ENCODE results near the gene DSPP. TPM values are rescaled to one million over a fixed set of nuclear protein-coding genes. Genes with fewer than 3 reads are reported as not detected.

DSPP gene
- total and polyA plus RNA-seq, 2 of the 8 experiments (the other 6 are each of a cell fraction or from before 2014, with no cell fraction given) = not detected

DNA sequence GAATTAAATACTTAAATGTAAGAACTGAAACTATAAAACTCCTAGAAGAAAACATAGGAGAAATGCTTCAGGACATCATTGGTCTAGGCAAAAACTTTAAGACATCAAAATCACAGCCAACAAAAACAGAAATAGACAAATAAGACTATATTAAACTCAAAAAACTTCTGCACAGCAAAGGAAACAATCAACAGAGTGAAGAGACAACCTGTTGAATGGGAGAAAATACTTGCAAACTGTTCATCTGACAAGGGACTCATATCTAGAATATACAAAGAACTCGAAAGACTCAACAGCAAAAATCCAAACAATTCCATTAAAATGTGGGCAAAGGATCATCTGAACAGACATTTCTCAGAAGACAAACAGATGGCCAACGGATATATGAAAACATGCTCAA, 16.2 kb upstream of the DSPP start:
- CTCF ChIA-PET (ENCODE audit: partially characterized antibody) = interaction anchor here (1.3 kb wide), 1 partner anchor 257 kb away, joined by 3 read pairs; no protein-coding TSS in a partner anchor
- 91% methylated on average over 2 of the region's 2 CpGs; no CpG with 5 or more reads in 1 of the 2 experiments for whole genome bisulfite sequencing, 2 experiments (ENCODE audit: extremely low coverage in 1 of 2, insufficient coverage in 1 of 2, insufficient read length in 1 of 2, insufficient replicate concordance in 2 of 2, low coverage in 1 of 2, low lambda C conversion rate in 2 of 2, missing lambda C conversion rate in 1 of 2)
- no peak overlapping the region for H2BK15ac ChIP-seq (ENCODE audit: low read length)
- no peak overlapping the region for H3K9ac ChIP-seq (replicated peaks in 1 of 4; ENCODE audit: extremely low read depth in 1 of 4, low read depth in 3 of 4, low read length in 3 of 4)
- no peaks in the 10 kb centered on the region for H3K79me1 ChIP-seq (ENCODE audit: low read depth, low read length)
- H3K23ac ChIP-seq (ENCODE audit: insufficient read length) = no peak overlapping the region
- no peaks in the 10 kb centered on the region for H3K27me3 ChIP-seq (replicated peaks in 1 of 4; ENCODE audit: control insufficient read depth in 3 of 4, extremely low read depth in 1 of 4, insufficient read depth in 3 of 4, low read length in 3 of 4)
- no peak overlapping the region for H3K56ac ChIP-seq (replicated peaks; ENCODE audit: insufficient read length, low read depth, low read length)
- POLR2A ChIA-PET (ENCODE audit: partially characterized antibody) = no interaction called here
- no peak overlapping the region for H2BK120ac ChIP-seq (replicated peaks; ENCODE audit: low read depth, low read length)
- H2AK5ac ChIP-seq (ENCODE audit: low read depth, low read length) = no peak overlapping the region
- no peaks in the 10 kb centered on the region for H3K23me2 ChIP-seq (ENCODE audit: low read depth, low read length)
- FAIRE-seq (no peak), DNase-seq (ENCODE audit: low read depth in 1 of 2, low spot score in 2 of 2) (no peak)
- H3K14ac ChIP-seq (ENCODE audit: insufficient read length) = no peak overlapping the region
- H3K4me1 ChIP-seq (replicated peaks in 1 of 4; ENCODE audit: control insufficient read depth in 3 of 4, insufficient read depth in 4 of 4, low read length in 3 of 4) = no peaks in the 10 kb centered on the region
- H2BK20ac ChIP-seq (ENCODE audit: low read length) = no peak overlapping the region
- H2AFZ ChIP-seq (ENCODE audit: low read length) = no peak overlapping the region
- no peak overlapping the region for H3K4ac ChIP-seq (replicated peaks; ENCODE audit: insufficient read length, low read depth, low read length)
- H2BK5ac ChIP-seq (ENCODE audit: low read depth, low read length) = no peak overlapping the region
- no peak overlapping the region for H4K8ac ChIP-seq (ENCODE audit: extremely low read depth, insufficient read depth, low read length)
- no peak overlapping the region for H3K18ac ChIP-seq (ENCODE audit: extremely low read depth, low read length)
- H3K27ac ChIP-seq (ENCODE audit: low read depth, low read length) = no peak overlapping the region
- no peak overlapping the region for H2BK12ac ChIP-seq (ENCODE audit: low read depth, low read length)
- H3K79me2 ChIP-seq (ENCODE audit: control insufficient read depth in 1 of 2, insufficient read depth in 2 of 2, low read length in 2 of 2) = no peaks in the 10 kb centered on the region
- no peak overlapping the region for H3K4me2 ChIP-seq (ENCODE audit: insufficient read depth in 1 of 2, low read depth in 2 of 2, low read length in 2 of 2)
- H3K36me3 ChIP-seq (ENCODE audit: control insufficient read depth in 2 of 4, insufficient read depth in 4 of 4, low read length in 3 of 4) = no peaks in the 10 kb centered on the region
- no peak overlapping the region for H4K5ac ChIP-seq (ENCODE audit: insufficient read length, low read depth, low read length)
- no peak overlapping the region for H3K4me3 ChIP-seq (ENCODE audit: extremely low read depth in 1 of 4, insufficient read depth in 2 of 4, low read depth in 3 of 4, low read length in 4 of 4)
- no peak overlapping the region for H4K91ac ChIP-seq (replicated peaks; ENCODE audit: insufficient read length, low read length)
- no peaks in the 10 kb centered on the region for H4K20me1 ChIP-seq (replicated peaks in 1 of 2; ENCODE audit: control insufficient read depth in 1 of 2, insufficient read depth in 2 of 2, low read length in 2 of 2)
- no peaks in the 10 kb centered on the region for H3K9me3 ChIP-seq (ENCODE audit: insufficient read depth in 2 of 2, low read depth in 1 of 2, low read length in 1 of 2)
- TF ChIP-seq RBBP5 (IDR thresholded peaks at IDR 0.05; ENCODE audit: borderline replicate concordance, low read depth, low read length) (no peak), BCL11A (IDR thresholded peaks at IDR 0.05; ENCODE audit: low read depth in 2 of 2, low read length in 2 of 2) (no peak), SP4 (IDR thresholded peaks at IDR 0.05; ENCODE audit: low read length) (no peak), EZH2 (IDR thresholded peaks at IDR 0.05; ENCODE audit: low read depth, low read length, severe bottlenecking) (no peak)
